ENCODE measurements around the gene GNGT2. TPM values are rescaled to one million over a fixed set of nuclear protein-coding genes. Genes with fewer than 3 reads are reported as not detected.
"Not testable (repeated sequence)": the region's sequence is repeated elsewhere in the genome, so short reads cannot be mapped to it uniquely, and the experiment has no call there.

The GNGT2 gene
- polyA plus RNA-seq, 1 donor (not counting 4 experiments of a cell fraction or from before 2014, with no cell fraction given) = not detected

- Histone ChIP-seq H3K4me3 (ENCODE audit: control insufficient read depth in 2 of 3, extremely low read depth in 1 of 3, insufficient read depth in 2 of 3, low read depth in 1 of 3, low read length in 3 of 3) (no peak overlapping the region), H3K9ac (ENCODE audit: control insufficient read depth, extremely low read depth, insufficient read depth, low read length) (no peak overlapping the region), H3K4me1 (ENCODE audit: control insufficient read depth, extremely low read depth, insufficient read depth, low read length) (peaks cover 5% of the 10 kb centered on the region), H3K4me2 (ENCODE audit: control insufficient read depth, extremely low read depth, insufficient read depth, low read depth, low read length) (no peak overlapping the region), H3K27ac (ENCODE audit: control insufficient read depth, insufficient read depth, low read length) (no peak overlapping the region), H4K20me1 (ENCODE audit: control insufficient read depth, extremely low read depth, insufficient read depth, low read length) (no peaks in the 10 kb centered on the region), H3K9me3 (ENCODE audit: control insufficient read depth, low read depth, low read length) (peaks cover 2% of the 10 kb centered on the region), H2AFZ (ENCODE audit: control insufficient read depth, low read length) (no peak overlapping the region), H3K36me3 (ENCODE audit: control insufficient read depth in 2 of 2, extremely low read depth in 1 of 2, insufficient read depth in 2 of 2, low read length in 2 of 2) (no peaks in the 10 kb centered on the region), H3K9me1 (ENCODE audit: control insufficient read depth, extremely low read depth, insufficient read depth, low read length) (no peaks in the 10 kb centered on the region), H3K79me2 (ENCODE audit: control insufficient read depth, insufficient read depth, low read length) (no peaks in the 10 kb centered on the region), H3K27me3 (ENCODE audit: control insufficient read depth, extremely low read depth, insufficient read depth, low read length) (no peaks in the 10 kb centered on the region)
- TF ChIP-seq EZH2 (IDR thresholded peaks at IDR 0.05; ENCODE audit: low read length) = no peak
- TF ChIP-seq, protein P1, sequence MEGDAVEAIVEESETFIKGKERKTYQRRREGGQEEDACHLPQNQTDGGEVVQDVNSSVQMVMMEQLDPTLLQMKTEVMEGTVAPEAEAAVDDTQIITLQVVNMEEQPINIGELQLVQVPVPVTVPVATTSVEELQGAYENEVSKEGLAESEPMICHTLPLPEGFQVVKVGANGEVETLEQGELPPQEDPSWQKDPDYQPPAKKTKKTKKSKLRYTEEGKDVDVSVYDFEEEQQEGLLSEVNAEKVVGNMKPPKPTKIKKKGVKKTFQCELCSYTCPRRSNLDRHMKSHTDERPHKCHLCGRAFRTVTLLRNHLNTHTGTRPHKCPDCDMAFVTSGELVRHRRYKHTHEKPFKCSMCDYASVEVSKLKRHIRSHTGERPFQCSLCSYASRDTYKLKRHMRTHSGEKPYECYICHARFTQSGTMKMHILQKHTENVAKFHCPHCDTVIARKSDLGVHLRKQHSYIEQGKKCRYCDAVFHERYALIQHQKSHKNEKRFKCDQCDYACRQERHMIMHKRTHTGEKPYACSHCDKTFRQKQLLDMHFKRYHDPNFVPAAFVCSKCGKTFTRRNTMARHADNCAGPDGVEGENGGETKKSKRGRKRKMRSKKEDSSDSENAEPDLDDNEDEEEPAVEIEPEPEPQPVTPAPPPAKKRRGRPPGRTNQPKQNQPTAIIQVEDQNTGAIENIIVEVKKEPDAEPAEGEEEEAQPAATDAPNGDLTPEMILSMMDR (optimal IDR thresholded peaks at IDR 0.05 in 1 of 3, IDR thresholded peaks at IDR 0.05 in 1 of 3, conservative IDR thresholded peaks at IDR 0.05 in 1 of 3; ENCODE audit: extremely low read depth in 1 of 3, insufficient read depth in 2 of 3, low read length in 3 of 3) = no peak
- DNase-seq (ENCODE audit: low read depth, low spot score) = no peak
- dilution Hi-C loops (cut with MboI; ENCODE audit: extremely low pct_ligation_motif_present, low sequenced_read_pairs) = no loop called here
- FAIRE-seq = no peak
Measured at GRCh38 chr17:49187301-49187700, 23.1 kb downstream of the GNGT2 start.

DNA sequence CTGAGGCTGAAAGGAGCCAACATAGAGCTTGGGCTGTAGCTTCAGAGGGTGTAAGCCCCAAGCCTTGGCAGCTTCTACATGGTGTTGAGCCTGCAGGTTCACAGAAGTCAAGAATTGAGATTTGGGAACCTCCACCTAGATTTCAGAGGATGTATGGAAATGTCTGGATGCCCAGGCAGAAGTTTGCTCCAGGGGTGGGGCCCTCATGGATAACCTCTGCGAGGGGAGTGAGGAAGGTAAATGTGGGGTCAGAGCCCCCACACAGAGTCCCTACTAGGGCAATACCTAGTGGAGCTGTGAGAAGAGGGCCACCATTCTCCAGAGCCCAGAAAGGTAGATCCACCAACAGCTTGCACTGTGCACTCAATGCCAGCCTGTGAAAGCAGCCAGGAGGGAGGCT is 25.0 kb downstream of the GNGT2 start:
- dilution Hi-C loops (cut with MboI; ENCODE audit: extremely low pct_ligation_motif_present, low sequenced_read_pairs); H3K4me3 ChIP-seq (ENCODE audit: control insufficient read depth in 2 of 3, extremely low read depth in 1 of 3, insufficient read depth in 2 of 3, low read depth in 1 of 3, low read length in 3 of 3); H3K27me3 ChIP-seq (ENCODE audit: control insufficient read depth, extremely low read depth, insufficient read depth, low read length); H2AFZ ChIP-seq (ENCODE audit: control insufficient read depth, low read length); H3K36me3 ChIP-seq (ENCODE audit: control insufficient read depth in 2 of 2, extremely low read depth in 1 of 2, insufficient read depth in 2 of 2, low read length in 2 of 2); FAIRE-seq; H3K9me3 ChIP-seq (ENCODE audit: control insufficient read depth, low read depth, low read length); H4K20me1 ChIP-seq (ENCODE audit: control insufficient read depth, extremely low read depth, insufficient read depth, low read length); H3K4me2 ChIP-seq (ENCODE audit: control insufficient read depth, extremely low read depth, insufficient read depth, low read depth, low read length); H3K79me2 ChIP-seq (ENCODE audit: control insufficient read depth, insufficient read depth, low read length); H3K9ac ChIP-seq (ENCODE audit: control insufficient read depth, extremely low read depth, insufficient read depth, low read length); DNase-seq (ENCODE audit: low read depth, low spot score); H3K27ac ChIP-seq (ENCODE audit: control insufficient read depth, insufficient read depth, low read length); H3K4me1 ChIP-seq (ENCODE audit: control insufficient read depth, extremely low read depth, insufficient read depth, low read length); H3K9me1 ChIP-seq (ENCODE audit: control insufficient read depth, extremely low read depth, insufficient read depth, low read length): not testable (repeated sequence)

DNA sequence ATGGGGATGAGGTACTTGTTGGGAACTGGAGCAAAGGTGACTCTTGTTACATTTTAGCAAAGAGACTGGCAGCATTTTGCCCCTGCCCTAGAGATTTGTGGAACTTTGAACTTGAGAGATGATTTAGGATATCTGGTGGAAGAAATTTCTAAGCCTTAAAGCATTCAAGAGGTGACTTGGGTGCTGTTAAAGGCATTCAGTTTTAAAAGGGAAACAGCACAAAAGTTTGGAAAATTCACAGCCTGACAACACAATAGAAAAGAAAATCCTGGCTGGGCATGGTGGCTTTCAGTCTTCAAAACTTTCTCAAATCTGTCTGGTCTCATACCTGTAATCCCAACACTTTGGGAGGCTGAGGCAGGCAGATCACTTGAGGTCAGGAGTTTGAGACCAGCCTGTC is 25.9 kb downstream of the GNGT2 start:
- H2AFZ ChIP-seq (ENCODE audit: control insufficient read depth, low read length); FAIRE-seq; H3K9me1 ChIP-seq (ENCODE audit: control insufficient read depth, extremely low read depth, insufficient read depth, low read length); H3K9me3 ChIP-seq (ENCODE audit: control insufficient read depth, low read depth, low read length); H3K9ac ChIP-seq (ENCODE audit: control insufficient read depth, extremely low read depth, insufficient read depth, low read length); H3K27ac ChIP-seq (ENCODE audit: control insufficient read depth, insufficient read depth, low read length); H4K20me1 ChIP-seq (ENCODE audit: control insufficient read depth, extremely low read depth, insufficient read depth, low read length); dilution Hi-C loops (cut with MboI; ENCODE audit: extremely low pct_ligation_motif_present, low sequenced_read_pairs); H3K4me2 ChIP-seq (ENCODE audit: control insufficient read depth, extremely low read depth, insufficient read depth, low read depth, low read length); H3K36me3 ChIP-seq (ENCODE audit: control insufficient read depth in 2 of 2, extremely low read depth in 1 of 2, insufficient read depth in 2 of 2, low read length in 2 of 2); H3K27me3 ChIP-seq (ENCODE audit: control insufficient read depth, extremely low read depth, insufficient read depth, low read length); H3K79me2 ChIP-seq (ENCODE audit: control insufficient read depth, insufficient read depth, low read length); DNase-seq (ENCODE audit: low read depth, low spot score); H3K4me3 ChIP-seq (ENCODE audit: control insufficient read depth in 2 of 3, extremely low read depth in 1 of 3, insufficient read depth in 2 of 3, low read depth in 1 of 3, low read length in 3 of 3); H3K4me1 ChIP-seq (ENCODE audit: control insufficient read depth, extremely low read depth, insufficient read depth, low read length): not testable (repeated sequence)
